Peyer's patch (tissue), 4 donors: ENCODE measurements around the gene WWP2.

Source experiments
- CTCF ChIP-seq, 6 experiments: fragments of 450-650 bp in 4 of 6; fragments of 200-600 bp in 2 of 6; sonication (generic) in 1 of 6; IDR thresholded peaks; one replicate each; pipeline ENCODE4 v1.5.1; 2017 to 2019; ENCODE audit warnings: antibody characterized with exemption in 6 of 6, mild to moderate bottlenecking in 3 of 6, moderate library complexity in 1 of 6
- POLR2A ChIP-seq, 2 donors: fragments of 450-650 bp; IDR thresholded peaks; one replicate each; pipeline ENCODE4 v1.5.1; 2017; ENCODE audit warnings: antibody characterized with exemption in 2 of 2, mild to moderate bottlenecking in 2 of 2, moderate library complexity in 2 of 2

GRCh38 chr16:69830146-69830533 is 68.0 kb downstream of the WWP2 start:
- no peak for TF ChIP-seq CTCF (IDR thresholded peaks at IDR 0.05)
- TF ChIP-seq POLR2A (IDR thresholded peaks at IDR 0.05), result no peak
